GM12872 (cell line): ENCODE measurements around the gene GATA3.

Experiments
- CTCF ChIP-seq: IDR thresholded peaks from 3 replicates; pipeline ENCODE4 v1.5.1; 2011; ENCODE audit warnings: low read depth, mild to moderate bottlenecking, low read length, moderate library complexity; ENCODE audit not compliant: insufficient read depth

GATA3 gene

GRCh38 chr10:8055420-8056349 lies 1.2 kb downstream of the GATA3 start:
- no peak for TF ChIP-seq CTCF

- TF ChIP-seq CTCF = no peak
These were observed 1.9 kb downstream of the GATA3 start for GRCh38 chr10:8056378-8056777.

- TF ChIP-seq CTCF = no peak
These were observed 2.4 kb downstream of the GATA3 start for GRCh38 chr10:8056871-8057331.

- no peak for TF ChIP-seq CTCF
These were observed 3.3 kb downstream of the GATA3 start for GRCh38 chr10:8057636-8058273.

GRCh38 chr10:8058274-8059111 lies 4.0 kb downstream of the GATA3 start:
- TF ChIP-seq CTCF = no peak

GRCh38 chr10:8059191-8059936 lies 4.9 kb downstream of the GATA3 start:
- no peak for TF ChIP-seq CTCF
